ENCODE results near the gene ISOC2. TPM values are rescaled to one million over a fixed set of nuclear protein-coding genes. Genes with fewer than 3 reads are reported as not detected.

ISOC2 gene
- total and polyA plus RNA-seq, 9 of the 15 experiments (the other 6 are each of a cell fraction or from before 2014, with no cell fraction given) = 1.2 to 229 (median 58.3) TPM

- TF ChIP-seq GMEB1 (CRISPR knock-in tag; IDR thresholded peaks at IDR 0.05) = peak; percentile 96
- peak; percentile 97 for TF ChIP-seq TFE3 (CRISPR knock-in tag; IDR thresholded peaks at IDR 0.05)
- TF ChIP-seq PCBP1 (IDR thresholded peaks at IDR 0.05; ENCODE audit: low read depth, low read length, poor library complexity, severe bottlenecking) = peak; percentile 16
- TF ChIP-seq VEZF1 (CRISPR knock-in tag; IDR thresholded peaks at IDR 0.05) = peak; percentile 90
- peak; percentile 93 for TF ChIP-seq HNRNPLL (IDR thresholded peaks at IDR 0.05; ENCODE audit: low read depth, low read length, poor library complexity, severe bottlenecking)
- TF ChIP-seq ZNF263 (CRISPR knock-in tag; IDR thresholded peaks at IDR 0.05; ENCODE audit: borderline replicate concordance) = peak; percentile 55; the same call in 1 of the 2 replicates
- TF ChIP-seq ID3 (CRISPR knock-in tag; IDR thresholded peaks at IDR 0.05) = no peak
- no peak for TF ChIP-seq ID3 (tag; IDR thresholded peaks at IDR 0.05)
- peak; percentile 80; the same call in 1 of the 2 replicates for TF ChIP-seq GATAD2B (IDR thresholded peaks at IDR 0.05; ENCODE audit: borderline replicate concordance)
- TF ChIP-seq ZNF184 (CRISPR knock-in tag; IDR thresholded peaks at IDR 0.05) = no peak
- peak; percentile 93 for TF ChIP-seq CREM (IDR thresholded peaks at IDR 0.05; ENCODE audit: low read depth)
- peak; percentile 100 for TF ChIP-seq L3MBTL2 (IDR thresholded peaks at IDR 0.05)
- peak; percentile 83 for TF ChIP-seq NFYB (IDR thresholded peaks at IDR 0.05; ENCODE audit: extremely low read depth, insufficient read length)
- peak; percentile 75; the same call in 1 of the 2 replicates for TF ChIP-seq ZBTB17 (CRISPR knock-in tag; IDR thresholded peaks at IDR 0.05)
- TF ChIP-seq NEUROD1 (IDR thresholded peaks at IDR 0.05; ENCODE audit: borderline replicate concordance, low read depth, low read length, partially characterized antibody) = peak; percentile 74
- peak; percentile 51; the same call in 1 of the 2 replicates for TF ChIP-seq PBX2 (CRISPR knock-in tag; IDR thresholded peaks at IDR 0.05; ENCODE audit: low read depth)
- peak; percentile 96 for TF ChIP-seq PBX2 (tag; conservative IDR thresholded peaks at IDR 0.05; ENCODE audit: low read depth)
- TF ChIP-seq ADNP (tag; IDR thresholded peaks at IDR 0.05) = no peak
Measured at GRCh38 chr19:55407800-55408532, 53.5 kb downstream of the ISOC2 start (continued).
